ENCODE data around the gene BBS12.

Gene BBS12

GRCh38 chr4:122732329-122733026, at the start of gene BBS12:
Gene BBS12 (plus strand): TSS chr4:122732704. CDS start chr4:122741893, 9,189 bp downstream.
- DNase-seq (ENCODE audit: low read depth): peak; percentile 92

GRCh38 chr4:122686691-122687090, 45.8 kb upstream of the BBS12 start:
- DNase-seq (ENCODE audit: low read depth): no peak

GRCh38 chr4:122687531-122688061, 44.9 kb upstream of the BBS12 start:
- no peak for DNase-seq (ENCODE audit: low read depth)

GRCh38 chr4:122688529-122689140, 43.9 kb upstream of the BBS12 start:
- DNase-seq (ENCODE audit: low read depth): no peak

- DNase-seq (ENCODE audit: low read depth): no peak
Observed at GRCh38 chr4:122689972-122690371, 42.5 kb upstream of the BBS12 start.

GRCh38 chr4:122691988-122692387, 40.5 kb upstream of the BBS12 start:
- no peak for DNase-seq (ENCODE audit: low read depth)

GRCh38 chr4:122692641-122693520, 39.6 kb upstream of the BBS12 start:
- DNase-seq (ENCODE audit: low read depth): no peak

- no peak for DNase-seq (ENCODE audit: low read depth)
Observed at GRCh38 chr4:122695226-122695625, 37.3 kb upstream of the BBS12 start.

- no peak for DNase-seq (ENCODE audit: low read depth)
Observed at GRCh38 chr4:122700178-122700725, 32.3 kb upstream of the BBS12 start.

GRCh38 chr4:122701061-122701460, 31.4 kb upstream of the BBS12 start:
- no peak for DNase-seq (ENCODE audit: low read depth)

GRCh38 chr4:122701965-122702364, 30.5 kb upstream of the BBS12 start:
- DNase-seq (ENCODE audit: low read depth): no peak

- DNase-seq (ENCODE audit: low read depth): no peak
Observed at GRCh38 chr4:122702939-122703338, 29.6 kb upstream of the BBS12 start.

- no peak for DNase-seq (ENCODE audit: low read depth)
Observed at GRCh38 chr4:122703868-122704267, 28.6 kb upstream of the BBS12 start.

- DNase-seq (ENCODE audit: low read depth): no peak
Observed at GRCh38 chr4:122705009-122705408, 27.5 kb upstream of the BBS12 start.

- no peak for DNase-seq (ENCODE audit: low read depth)
Observed at GRCh38 chr4:122705547-122706117, 26.9 kb upstream of the BBS12 start.

GRCh38 chr4:122706511-122706910, 26.0 kb upstream of the BBS12 start:
- no peak for DNase-seq (ENCODE audit: low read depth)

- no peak for DNase-seq (ENCODE audit: low read depth)
Observed at GRCh38 chr4:122707497-122707896, 25.0 kb upstream of the BBS12 start.

- no peak for DNase-seq (ENCODE audit: low read depth)
Observed at GRCh38 chr4:122709236-122709635, 23.3 kb upstream of the BBS12 start.

- no peak for DNase-seq (ENCODE audit: low read depth)
Observed at GRCh38 chr4:122710434-122711308, 21.8 kb upstream of the BBS12 start.

GRCh38 chr4:122711919-122712318, 20.6 kb upstream of the BBS12 start:
- no peak for DNase-seq (ENCODE audit: low read depth)

GRCh38 chr4:122712782-122713181, 19.7 kb upstream of the BBS12 start:
- no peak for DNase-seq (ENCODE audit: low read depth)
